ENCODE data around the gene DGKB. TPM values are rescaled to one million over a fixed set of nuclear protein-coding genes. Genes with fewer than 3 reads are reported as not detected.

DGKB gene
- total and polyA plus RNA-seq, 2 of the 8 experiments (the other 6 are each of a cell fraction or from before 2014, with no cell fraction given) = 1.9 to 2.6 TPM

DNA sequence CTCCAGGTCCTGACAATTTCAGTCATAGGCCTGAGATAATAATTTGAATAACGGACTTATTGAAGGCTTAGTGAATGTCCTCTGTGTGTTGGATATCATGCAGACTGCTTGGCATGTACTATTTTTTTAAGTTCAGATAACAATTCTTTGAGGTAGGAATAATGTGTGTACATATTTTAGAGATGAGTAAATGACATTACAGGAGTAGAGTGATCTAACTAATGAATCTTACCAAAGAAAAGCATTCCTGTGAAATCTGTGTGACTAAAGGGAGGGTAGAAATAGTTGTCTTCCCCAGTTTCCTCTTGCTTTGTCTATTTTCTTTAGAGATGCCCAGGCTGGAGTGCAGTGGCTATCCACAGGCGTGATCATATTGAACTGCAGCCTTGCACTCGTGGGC lies 521.2 kb downstream of the DGKB start:
- H4K8ac ChIP-seq (ENCODE audit: extremely low read depth, insufficient read depth, low read length) = no peak overlapping the region
- H3K4me2 ChIP-seq (ENCODE audit: insufficient read depth in 1 of 2, low read depth in 2 of 2, low read length in 2 of 2) = no peak overlapping the region
- no peaks in the 10 kb centered on the region; a peak in 1 of 7 replicates for H3K4me1 ChIP-seq (replicated peaks in 1 of 4; ENCODE audit: control insufficient read depth in 3 of 4, insufficient read depth in 4 of 4, low read length in 3 of 4)
- no peak overlapping the region for H3K4ac ChIP-seq (replicated peaks; ENCODE audit: insufficient read length, low read depth, low read length)
- TF ChIP-seq ZNF274 (IDR thresholded peaks at IDR 0.05; ENCODE audit: borderline replicate concordance, extremely low read depth, low read length) = no peak
- no peaks in the 10 kb centered on the region for H3K27me3 ChIP-seq (replicated peaks in 1 of 4; ENCODE audit: control insufficient read depth in 3 of 4, extremely low read depth in 1 of 4, insufficient read depth in 3 of 4, low read length in 3 of 4)
- no peak overlapping the region for H3K14ac ChIP-seq (ENCODE audit: insufficient read length)
- ChIA-PET CTCF (ENCODE audit: partially characterized antibody) (interaction anchor here (0.9 kb wide), 1 partner anchor 8 kb away, joined by 3 read pairs; no protein-coding TSS in a partner anchor), POLR2A (ENCODE audit: partially characterized antibody) (no interaction called here)
- H2BK20ac ChIP-seq (ENCODE audit: low read length) = no peak overlapping the region
- H4K5ac ChIP-seq (ENCODE audit: insufficient read length, low read depth, low read length) = no peak overlapping the region
- no peaks in the 10 kb centered on the region for H3K36me3 ChIP-seq (ENCODE audit: control insufficient read depth in 2 of 4, insufficient read depth in 4 of 4, low read length in 3 of 4)
- no peak overlapping the region for H3K23ac ChIP-seq (ENCODE audit: insufficient read length)
- DNase-seq (ENCODE audit: low read depth in 1 of 2, low spot score in 2 of 2) (no peak), FAIRE-seq (no peak)
- H3K23me2 ChIP-seq (ENCODE audit: low read depth, low read length) = no peaks in the 10 kb centered on the region
- no peaks in the 10 kb centered on the region for H3K79me2 ChIP-seq (ENCODE audit: control insufficient read depth in 1 of 2, insufficient read depth in 2 of 2, low read length in 2 of 2)
- no peak overlapping the region for H2BK5ac ChIP-seq (ENCODE audit: low read depth, low read length)
- H3K18ac ChIP-seq (ENCODE audit: extremely low read depth, low read length) = no peak overlapping the region
- H2BK15ac ChIP-seq (ENCODE audit: low read length) = no peak overlapping the region
- H2BK120ac ChIP-seq (replicated peaks; ENCODE audit: low read depth, low read length) = no peak overlapping the region
- no peak overlapping the region for H2AK5ac ChIP-seq (ENCODE audit: low read depth, low read length)
- H3K79me1 ChIP-seq (ENCODE audit: low read depth, low read length) = no peaks in the 10 kb centered on the region
- no peak overlapping the region for H2BK12ac ChIP-seq (ENCODE audit: low read depth, low read length)
- no peaks in the 10 kb centered on the region for H3K9me3 ChIP-seq (ENCODE audit: insufficient read depth in 2 of 2, low read depth in 1 of 2, low read length in 1 of 2)
- no peaks in the 10 kb centered on the region for H4K20me1 ChIP-seq (replicated peaks in 1 of 2; ENCODE audit: control insufficient read depth in 1 of 2, insufficient read depth in 2 of 2, low read length in 2 of 2)
- no peak overlapping the region for H2AFZ ChIP-seq (ENCODE audit: low read length)
- H4K91ac ChIP-seq (replicated peaks; ENCODE audit: insufficient read length, low read length) = no peak overlapping the region
- no peak overlapping the region for H3K9ac ChIP-seq (replicated peaks in 1 of 4; ENCODE audit: extremely low read depth in 1 of 4, low read depth in 3 of 4, low read length in 3 of 4)
- H3K27ac ChIP-seq (ENCODE audit: low read depth, low read length) = no peak overlapping the region
- 94% methylated on average over 3 of the region's 3 CpGs; no CpG with 5 or more reads in 1 of the 2 experiments for WGBS, 2 experiments (ENCODE audit: extremely low coverage in 1 of 2, insufficient coverage in 1 of 2, insufficient read length in 1 of 2, insufficient replicate concordance in 2 of 2, low coverage in 1 of 2, low lambda C conversion rate in 2 of 2, missing lambda C conversion rate in 1 of 2)
- H3K56ac ChIP-seq (replicated peaks; ENCODE audit: insufficient read length, low read depth, low read length) = no peak overlapping the region
- H3K4me3 ChIP-seq (ENCODE audit: extremely low read depth in 1 of 4, insufficient read depth in 2 of 4, low read depth in 3 of 4, low read length in 4 of 4) = no peak overlapping the region

All from H1 (cell line).